Activated T-cell treated with anti-CD3 and anti-CD28 coated beads for 24 hours (primary cell): ENCODE results near the gene ARRDC4.

ENCODE experiments used
- DNase-seq: peaks from one replicate; pipeline ENCODE4 v3.0.0-alpha.2; 2020; ENCODE audit warnings: low read depth

Gene ARRDC4

GRCh38 chr15:97998307-97999071, 38.0 kb downstream of the ARRDC4 start:
- DNase-seq, result no peak

GRCh38 chr15:98000249-98001203, 40.0 kb downstream of the ARRDC4 start:
- DNase-seq, result no peak

GRCh38 chr15:98001663-98002194, 41.2 kb downstream of the ARRDC4 start:
- DNase-seq, result no peak

- no peak for DNase-seq
Observed at GRCh38 chr15:98002419-98002818, 41.9 kb downstream of the ARRDC4 start.

GRCh38 chr15:98002866-98003265, 42.4 kb downstream of the ARRDC4 start:
- no peak for DNase-seq

GRCh38 chr15:98003518-98003917, 43.0 kb downstream of the ARRDC4 start:
- no peak for DNase-seq

GRCh38 chr15:98003996-98004395, 43.5 kb downstream of the ARRDC4 start:
- no peak for DNase-seq

GRCh38 chr15:98005659-98006058, 45.2 kb downstream of the ARRDC4 start:
- DNase-seq, result no peak

GRCh38 chr15:98009169-98009568, 48.7 kb downstream of the ARRDC4 start:
- no peak for DNase-seq

- no peak for DNase-seq
Observed at GRCh38 chr15:98009971-98010370, 49.5 kb downstream of the ARRDC4 start.

- DNase-seq, result no peak
Observed at GRCh38 chr15:98012354-98012753, 51.9 kb downstream of the ARRDC4 start.

- no peak for DNase-seq
Observed at GRCh38 chr15:98013631-98014030, 53.1 kb downstream of the ARRDC4 start.

GRCh38 chr15:98017150-98017964, 56.9 kb downstream of the ARRDC4 start:
- no peak for DNase-seq

GRCh38 chr15:98018761-98019351, 58.4 kb downstream of the ARRDC4 start:
- DNase-seq, result no peak
